ENCODE results near the gene COL23A1.

The COL23A1 gene

DNA sequence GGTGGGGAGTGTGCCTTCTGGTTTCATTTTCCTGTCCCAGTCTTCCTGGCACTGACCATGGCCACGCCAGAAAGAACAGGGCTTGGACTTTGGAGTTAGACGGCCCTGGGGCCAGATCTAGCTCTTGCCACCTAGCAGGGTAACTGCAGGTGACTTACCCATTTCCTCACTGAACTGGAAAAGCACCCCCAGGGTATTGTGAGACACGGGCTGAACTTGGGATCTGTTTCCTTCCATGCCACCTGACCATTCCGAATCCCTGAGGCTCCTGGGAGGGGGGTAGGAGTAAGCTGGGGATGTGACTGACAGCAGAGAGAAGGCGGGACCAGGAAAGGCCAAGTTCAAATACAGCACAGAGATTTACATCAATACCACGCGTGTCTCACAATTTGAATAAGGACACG, 376.4 kb downstream of the COL23A1 start:
- no peak for DNase-seq

DNA sequence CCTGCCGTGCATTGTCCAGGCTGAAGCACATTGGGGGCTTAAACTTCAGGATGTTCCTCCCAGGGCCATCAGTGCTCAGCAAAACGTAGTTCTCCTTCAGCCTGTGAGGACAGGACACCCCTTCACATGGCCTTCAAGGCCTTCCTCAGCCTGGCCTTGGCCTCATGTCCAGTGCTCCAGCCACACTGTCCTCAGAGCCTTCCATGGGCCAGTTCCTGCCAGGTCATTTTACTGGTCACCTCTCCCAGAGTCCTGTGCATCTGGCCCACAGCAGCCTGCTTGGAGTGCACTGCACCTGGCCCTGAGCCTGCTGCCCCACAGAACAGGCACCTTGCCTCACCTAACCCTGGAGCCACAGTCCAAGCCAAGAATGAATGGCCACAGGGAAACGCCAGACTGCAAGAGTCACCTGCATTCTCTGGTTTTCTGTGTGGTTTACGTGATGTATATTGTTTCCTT, 377.2 kb downstream of the COL23A1 start:
- no peak for DNase-seq

DNA sequence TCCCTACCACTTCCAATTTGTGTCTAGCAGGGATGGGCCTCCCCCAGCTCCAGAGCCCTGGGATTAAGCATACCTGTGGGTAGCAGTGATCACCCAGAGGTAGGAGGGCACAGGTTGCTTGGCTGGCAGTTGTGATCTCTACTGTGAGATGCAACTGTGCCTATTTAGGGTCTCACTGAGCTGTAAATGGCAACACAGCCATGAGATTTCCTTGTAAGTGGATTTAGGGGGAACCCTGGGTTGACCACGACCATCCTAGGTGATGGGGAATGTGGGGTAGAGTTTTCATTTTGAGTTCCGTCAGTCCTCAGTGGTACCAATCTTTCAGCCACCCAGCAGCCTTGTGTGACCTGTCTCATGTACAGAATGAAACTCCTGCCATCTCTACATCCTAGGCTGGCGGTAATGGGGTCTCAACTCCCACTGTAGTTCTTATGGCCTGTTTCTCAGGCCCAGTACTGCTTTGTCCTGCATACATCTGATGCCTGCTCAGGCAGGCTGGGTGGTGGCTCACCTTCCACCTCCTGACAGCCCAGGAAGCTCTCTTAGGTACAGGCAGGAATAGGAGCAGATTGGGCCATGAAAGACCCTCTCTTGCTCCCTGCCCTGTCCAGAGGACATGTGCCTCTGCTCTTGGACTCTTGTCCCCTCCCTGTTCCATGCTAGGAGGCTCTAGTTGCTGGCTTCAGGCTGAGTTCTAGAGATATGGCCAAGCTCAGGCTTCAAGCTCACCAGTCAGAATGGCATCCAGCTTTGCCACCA, 377.8 kb downstream of the COL23A1 start:
- no peak for DNase-seq

DNA sequence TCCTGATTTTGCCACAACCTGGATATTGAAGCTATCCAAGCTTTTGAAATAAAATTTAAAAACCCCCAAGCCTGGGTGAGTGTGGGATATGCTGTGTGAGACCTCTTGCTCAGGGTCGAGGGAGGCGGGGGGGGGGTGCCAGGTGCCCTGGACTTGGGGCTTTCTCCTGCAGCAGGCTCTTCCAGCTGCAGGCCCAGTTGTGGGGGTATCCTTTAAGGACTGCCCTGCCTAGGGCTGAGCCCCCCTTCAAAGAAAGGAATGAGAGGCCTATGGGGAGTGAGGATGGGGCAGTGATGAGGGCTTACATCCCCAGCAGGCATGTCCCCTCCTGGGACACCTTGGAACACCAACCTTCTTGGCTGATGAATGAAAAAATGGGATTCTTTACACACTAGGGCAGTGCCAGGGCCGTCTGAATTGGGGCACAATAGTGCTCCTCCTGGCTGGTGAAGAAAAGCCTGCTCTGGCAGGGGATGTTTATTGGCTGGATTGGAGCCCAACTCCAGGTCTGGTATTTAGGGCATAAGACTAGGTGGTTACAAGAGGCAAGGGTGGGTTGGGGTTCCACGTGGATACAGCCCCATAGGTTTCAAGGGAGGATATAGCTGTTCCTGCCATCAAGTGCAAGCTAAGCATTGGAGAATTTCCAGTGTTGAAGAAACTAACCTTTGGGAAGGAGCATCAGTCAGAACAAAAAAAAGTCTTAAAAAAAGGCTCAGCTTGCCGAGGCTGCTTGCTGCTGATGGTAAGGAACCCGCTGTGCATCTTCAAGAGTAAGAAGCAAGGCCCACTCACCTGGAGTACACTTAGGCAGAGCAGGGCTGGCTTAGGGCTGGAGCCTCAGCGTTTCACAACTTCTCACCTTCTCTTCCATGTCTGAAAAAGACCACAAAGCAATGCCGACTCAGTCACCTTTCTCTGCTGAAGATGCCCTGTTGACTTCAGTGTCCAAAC, 378.8 kb downstream of the COL23A1 start:
- DNase-seq, result no peak

DNA sequence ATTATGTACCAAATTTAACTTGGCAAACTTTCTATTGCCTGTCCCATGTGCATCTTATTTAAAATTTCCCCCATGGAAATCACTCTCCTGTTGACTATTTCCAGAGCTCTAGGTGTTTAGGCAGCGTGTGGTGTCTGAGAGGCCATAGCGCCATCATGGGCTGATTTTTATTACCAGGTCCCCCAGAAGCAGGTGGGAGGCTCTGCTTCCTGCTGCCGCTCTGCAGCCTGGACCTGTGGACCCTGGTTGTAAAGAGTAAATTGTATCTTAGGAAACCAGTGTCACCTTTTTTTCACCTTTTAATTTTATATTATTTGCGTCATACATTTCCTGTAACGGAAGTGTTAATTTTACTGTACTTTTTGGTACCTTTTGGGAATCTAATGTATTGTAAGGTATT, 379.5 kb downstream of the COL23A1 start:
- DNase-seq, result no peak

DNA sequence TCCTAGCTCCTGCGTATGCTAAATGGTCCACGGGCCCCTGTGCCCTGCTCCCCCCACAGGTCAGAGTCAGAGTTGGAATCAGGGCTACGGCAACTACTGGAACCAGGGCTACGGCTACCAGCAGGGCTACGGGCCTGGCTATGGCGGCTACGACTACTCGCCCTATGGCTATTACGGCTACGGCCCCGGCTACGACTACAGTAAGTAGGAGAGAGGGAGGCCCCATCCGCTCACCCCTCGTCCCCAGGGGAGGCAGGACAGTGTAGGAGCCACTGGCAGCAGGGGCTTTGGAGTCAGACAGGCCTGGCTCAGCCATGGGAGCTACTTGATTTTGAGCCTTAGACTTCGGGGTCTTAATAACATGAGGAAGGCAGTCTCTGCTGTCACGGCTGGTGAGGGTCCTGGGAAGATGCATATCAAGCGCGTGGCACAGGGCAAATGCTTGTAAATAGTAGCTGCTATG, 380.1 kb downstream of the COL23A1 start:
- DNase-seq, result no peak

DNA sequence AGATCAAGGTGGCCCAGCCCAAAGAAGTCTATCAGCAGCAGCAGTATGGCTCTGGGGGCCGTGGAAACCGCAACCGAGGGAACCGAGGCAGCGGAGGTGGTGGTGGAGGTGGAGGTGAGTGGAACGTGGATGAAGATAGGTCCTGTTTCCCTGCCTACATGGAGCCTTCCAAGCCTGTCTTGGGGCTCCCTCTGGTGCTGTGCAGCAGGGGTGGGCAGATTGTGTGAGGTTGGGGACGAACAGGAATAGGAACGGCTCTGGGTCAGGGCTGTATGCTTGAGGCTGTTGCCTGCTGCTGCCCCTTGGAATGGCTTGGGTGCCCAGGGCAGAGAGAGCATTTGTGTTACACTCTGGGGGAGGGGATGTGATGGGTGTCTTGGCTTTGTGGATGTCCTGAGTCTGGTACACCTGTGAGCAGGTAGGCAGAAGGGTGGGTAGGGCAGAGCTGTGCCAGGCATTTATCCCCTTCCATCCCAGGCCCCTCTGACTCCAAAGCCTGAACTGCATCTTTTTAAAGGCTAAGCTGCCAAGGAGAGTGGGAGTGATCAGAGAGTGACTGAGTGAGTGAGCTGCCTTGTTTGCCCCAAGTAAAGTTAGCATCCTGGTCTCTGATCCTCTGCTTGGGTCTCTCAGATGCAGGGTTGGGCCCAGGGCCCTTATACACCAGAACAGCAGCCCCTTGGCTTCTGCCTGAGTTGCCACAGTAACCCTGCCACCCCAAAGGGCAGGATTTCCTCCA, 380.7 kb downstream of the COL23A1 start:
- no peak for DNase-seq

DNA sequence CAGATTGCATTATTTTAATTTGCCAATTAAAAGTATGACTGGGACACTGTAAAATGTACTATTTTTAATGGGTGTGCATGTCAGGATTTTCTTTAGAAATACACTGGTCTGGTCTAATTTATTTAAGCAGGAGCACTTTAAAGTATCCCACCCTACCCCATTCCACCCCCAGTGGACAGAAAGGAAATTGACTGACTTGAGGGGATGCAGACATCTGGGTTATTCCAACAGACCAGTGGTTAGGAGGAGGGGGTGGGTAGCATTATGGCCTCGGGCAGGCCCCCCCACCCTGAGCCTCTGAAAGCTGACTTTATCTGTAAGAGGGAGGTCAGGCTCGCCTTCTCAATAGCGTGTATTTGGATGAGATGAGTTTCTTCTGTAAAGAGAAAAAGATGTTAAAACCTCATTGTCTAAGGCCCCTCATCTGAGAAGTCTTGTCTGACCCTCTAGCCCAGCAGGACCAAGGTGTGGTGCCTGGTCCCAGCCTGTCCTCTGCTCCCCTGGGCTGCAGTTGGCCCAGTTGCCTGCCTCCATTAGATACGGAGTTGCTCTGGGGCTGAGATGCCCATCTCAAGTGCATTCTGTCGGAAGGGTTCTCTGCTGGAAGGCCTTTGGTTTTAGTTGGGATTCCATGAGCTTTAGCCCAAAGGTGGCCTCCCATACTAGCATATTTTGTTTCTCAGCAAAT, 381.5 kb downstream of the COL23A1 start:
- DNase-seq, result no peak

DNA sequence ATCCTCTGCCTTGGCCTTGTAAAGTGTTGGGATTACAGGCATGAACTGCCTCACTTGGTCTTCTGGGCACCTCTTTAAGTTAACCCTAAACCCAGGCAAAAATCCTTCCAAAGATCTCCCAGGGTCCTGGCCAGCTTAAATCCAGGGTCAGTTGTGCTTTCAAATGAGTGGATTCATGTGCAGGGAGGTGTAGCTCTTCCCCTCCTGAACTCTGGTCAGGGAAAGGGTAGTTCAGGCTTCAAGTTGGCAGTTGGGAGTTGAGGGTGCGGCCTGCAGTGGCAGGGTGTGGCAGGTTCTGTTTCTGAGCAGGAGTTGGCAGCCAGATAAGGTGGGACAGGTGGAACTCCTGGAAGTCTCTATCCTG, 382.3 kb downstream of the COL23A1 start:
- DNase-seq, result no peak

DNA sequence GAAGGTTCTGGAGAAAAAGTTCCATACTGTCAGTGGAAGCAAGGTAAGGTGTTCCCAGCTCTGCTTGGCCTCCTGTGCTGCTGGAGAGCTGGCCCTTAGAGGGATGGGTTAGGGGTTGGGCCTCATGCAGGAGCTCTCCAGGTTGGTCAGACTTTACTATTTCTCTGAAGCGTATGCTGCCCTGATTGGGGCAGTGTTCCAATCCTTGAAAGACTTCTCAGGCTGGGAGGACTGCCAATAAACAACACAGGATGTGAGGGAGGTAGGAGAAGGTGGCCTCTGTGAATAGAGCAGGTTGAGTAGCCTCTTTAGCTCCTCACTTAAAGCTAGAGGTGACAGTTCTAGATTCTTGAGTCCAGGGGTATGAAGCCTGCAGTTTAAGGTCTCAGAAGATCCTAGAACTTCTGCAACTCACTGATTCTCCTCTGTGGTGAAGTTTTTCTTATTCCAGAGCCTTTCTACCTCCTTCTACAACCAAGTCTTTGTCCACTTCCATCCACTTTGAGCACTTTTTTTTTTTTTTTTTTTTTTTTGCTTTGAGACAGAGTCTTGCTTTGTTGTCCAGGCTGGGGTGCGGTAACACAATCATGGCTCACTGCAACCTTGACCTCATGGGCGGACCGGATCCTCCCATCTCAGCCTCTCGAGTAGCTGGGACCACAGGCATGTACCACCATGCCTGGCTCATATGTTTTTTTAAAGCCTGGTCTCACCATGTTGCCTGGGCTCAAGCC, 382.8 kb downstream of the COL23A1 start:
- DNase-seq, result no peak

DNA sequence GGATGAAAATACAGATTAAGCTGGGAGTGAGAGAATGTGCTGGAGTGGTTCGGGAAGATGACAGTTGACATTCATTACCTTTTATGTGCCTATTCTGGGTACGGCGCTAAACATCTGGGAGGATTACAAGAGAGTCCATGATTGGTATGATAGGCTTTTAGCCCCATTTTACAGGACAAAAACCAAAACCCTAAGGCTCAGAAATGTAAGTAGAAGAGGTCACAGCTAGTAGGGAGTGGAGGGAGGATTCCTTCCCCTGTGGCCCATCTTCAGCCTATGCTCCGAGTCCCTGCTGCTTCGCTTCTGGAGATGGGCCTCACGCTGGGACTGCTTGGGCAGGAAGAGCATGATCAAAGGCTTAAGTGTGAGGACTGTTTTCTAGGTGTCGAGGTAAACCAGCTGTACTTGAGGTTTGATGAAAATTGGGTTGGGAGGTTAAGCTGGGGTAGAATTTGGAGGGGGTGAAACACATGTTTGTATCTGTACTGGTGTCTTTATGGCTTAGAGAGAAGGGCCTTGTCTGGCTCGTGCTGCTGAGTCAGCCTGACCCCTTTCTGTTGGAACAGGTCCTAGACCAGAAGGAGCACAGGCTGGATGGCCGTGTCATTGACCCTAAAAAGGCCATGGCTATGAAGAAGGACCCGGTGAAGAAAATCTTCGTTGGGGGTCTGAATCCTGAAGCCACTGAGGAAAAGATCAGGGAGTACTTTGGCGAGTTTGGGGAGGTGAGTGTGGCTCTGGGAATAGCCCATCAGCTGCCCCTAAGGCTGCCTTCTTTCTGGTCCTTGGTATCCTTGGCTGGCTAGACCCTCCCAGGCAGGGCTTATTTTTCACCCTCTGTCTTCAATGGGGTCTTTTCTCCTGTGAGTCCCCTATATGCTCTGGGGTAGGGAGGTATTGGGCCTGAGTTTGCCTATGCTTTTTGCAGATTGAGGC, 383.8 kb downstream of the COL23A1 start:
- no peak for DNase-seq

DNA sequence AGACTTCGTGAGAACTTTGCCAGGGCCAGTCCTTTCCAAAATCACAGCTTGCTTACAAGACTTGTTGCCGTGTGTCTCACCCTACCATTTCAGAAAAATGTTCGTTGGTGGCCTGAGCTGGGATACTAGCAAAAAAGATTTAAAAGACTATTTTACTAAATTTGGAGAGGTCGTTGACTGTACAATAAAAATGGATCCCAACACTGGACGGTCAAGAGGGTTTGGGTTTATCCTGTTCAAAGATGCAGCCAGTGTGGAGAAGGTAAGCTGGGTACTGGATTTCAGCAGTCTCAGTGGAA, 384.5 kb downstream of the COL23A1 start:
- no peak for DNase-seq

DNA sequence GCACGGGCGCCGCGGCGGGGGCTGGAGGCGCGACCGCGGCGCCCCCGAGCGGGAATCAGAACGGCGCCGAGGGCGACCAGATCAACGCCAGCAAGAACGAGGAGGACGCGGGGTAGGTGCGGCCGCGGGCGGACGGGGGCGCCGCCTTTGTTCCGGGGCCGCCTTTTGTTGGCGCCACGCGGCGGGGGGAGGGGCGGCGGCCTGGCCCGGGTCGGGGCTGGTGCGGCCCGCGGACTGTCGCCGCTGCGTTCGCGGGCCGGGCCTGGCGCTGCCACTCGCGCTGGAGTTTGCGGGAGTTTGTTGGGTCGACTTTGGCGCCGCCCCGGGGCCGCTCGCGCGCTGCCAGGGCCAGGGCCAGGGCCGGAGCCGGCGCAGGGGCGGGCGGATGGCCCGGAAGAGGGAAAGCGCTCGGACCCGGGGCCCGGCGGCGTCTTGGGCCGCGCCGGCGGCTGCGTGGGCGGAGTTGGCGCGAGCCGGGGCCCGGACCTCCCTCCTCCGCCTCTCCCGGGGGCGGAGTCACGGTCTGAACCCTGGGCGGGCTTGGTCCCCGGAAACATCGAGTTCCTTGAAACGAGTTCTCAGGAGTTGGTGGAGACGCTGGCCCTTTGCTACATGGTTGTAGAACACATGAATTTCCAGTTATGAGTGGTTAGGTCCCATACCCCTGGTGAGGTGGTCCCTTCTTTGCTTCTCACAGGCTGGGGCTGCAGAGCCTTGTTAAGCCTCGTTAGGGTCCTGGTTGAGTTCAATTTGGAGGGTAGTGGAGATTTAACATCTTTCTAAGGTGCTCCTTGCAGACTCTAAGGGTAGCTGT, 385.1 kb downstream of the COL23A1 start:
- peak; percentile 66 for DNase-seq

DNA sequence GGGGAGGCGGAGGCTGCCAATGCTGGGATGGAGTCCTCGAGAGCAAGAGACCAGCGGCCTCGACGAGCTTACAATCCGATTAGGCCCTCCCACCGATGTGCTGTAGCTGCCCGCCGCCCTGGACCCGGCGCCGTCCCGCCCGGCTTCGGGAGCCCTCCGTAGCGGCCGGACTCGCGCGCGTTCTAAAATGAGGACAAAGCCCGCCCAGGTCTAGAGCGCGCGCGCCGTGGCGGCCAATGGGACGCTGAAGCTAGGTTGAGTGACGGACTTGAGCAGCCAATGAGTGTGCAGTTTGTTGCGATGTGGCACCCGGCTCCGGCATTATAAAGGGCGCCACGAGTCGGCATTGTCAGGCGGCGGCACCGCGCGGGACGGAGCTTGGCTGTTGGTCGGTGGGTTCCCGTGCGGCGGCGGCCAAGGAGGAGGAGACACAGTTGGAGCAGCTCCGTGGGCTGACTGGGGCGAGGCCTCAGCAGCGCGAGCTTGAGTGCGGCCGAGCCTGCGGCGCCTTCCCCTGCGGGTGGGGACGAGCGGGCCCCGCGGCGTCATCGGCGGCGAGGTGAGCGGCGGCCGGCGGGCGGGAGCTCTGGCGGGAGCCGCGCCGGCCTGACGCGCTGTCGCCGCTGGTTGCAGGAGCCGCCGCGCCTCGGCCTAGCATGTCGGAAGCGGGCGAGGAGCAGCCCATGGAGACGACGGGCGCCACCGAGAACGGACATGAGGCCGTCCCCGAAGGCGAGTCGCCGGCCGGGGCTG, 385.8 kb downstream of the COL23A1 start, which contains the start of gene HNRNPAB:
Gene HNRNPAB (plus strand): TSS at position 352 of the 753 bp plus-strand sequence. CDS start 305 bp downstream, at position 657.
- DNase-seq, result peak; percentile 90

DNA sequence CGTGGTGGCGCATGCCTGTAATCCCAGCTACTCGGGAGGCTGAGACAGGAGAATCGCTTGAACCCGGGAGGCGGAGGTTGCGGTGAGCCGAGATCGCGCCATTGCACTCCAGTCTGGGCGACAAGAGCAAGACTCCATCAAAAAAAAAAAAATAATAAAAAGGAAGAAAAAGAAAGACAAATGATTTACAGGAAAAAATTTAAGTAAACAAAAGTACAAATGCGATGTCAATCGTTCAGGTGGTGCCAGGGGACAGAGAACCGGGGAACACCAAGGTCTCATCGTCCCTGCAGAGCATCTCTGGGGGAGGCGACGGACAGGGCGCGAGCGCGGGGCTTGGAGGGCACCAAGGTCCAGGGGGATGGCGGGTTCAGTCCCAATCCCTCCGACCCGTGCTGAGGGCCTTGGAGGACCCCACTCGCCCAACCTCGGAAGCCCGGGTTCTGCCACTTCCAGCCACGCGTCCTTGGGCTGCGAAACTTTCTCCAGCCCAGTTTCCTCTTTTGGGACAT, 386.5 kb downstream of the COL23A1 start:
- DNase-seq, result no peak

DNA sequence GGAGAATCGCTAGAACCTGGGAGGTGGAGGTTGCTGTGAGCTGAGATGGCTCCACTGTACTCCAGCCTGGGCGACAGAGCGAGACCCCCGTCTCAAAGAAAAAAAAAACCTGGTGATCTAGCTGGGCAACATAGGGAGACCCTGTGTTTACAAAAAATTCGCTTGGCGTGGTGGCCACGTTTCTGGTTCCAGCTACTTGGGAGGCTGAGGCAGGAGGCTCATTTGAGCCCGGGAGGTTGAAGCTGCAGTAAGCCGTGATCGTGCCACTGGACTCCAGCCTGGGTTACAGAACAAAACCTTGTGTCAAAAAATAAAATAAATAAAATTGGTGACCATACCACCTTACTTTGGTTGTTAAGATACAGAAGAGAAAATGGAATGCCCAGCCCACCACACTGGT, 387.7 kb downstream of the COL23A1 start:
- DNase-seq, result no peak

DNA sequence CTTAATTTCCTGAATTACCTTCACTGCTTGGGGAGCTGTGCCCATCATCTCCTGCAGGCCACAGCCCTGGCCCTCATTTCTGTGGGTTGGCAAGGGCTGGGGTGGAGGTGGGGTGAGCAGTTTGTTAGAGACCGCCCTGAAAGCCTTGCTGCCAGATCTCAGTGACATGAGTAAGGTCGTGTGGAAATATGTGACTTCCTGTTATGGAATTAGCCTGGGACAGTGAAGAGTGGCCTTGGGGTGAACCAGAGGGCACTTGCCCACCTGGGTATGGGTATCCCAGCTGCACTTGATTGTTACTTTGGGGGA, 388.3 kb downstream of the COL23A1 start:
- peak; percentile 85 for DNase-seq

DNA sequence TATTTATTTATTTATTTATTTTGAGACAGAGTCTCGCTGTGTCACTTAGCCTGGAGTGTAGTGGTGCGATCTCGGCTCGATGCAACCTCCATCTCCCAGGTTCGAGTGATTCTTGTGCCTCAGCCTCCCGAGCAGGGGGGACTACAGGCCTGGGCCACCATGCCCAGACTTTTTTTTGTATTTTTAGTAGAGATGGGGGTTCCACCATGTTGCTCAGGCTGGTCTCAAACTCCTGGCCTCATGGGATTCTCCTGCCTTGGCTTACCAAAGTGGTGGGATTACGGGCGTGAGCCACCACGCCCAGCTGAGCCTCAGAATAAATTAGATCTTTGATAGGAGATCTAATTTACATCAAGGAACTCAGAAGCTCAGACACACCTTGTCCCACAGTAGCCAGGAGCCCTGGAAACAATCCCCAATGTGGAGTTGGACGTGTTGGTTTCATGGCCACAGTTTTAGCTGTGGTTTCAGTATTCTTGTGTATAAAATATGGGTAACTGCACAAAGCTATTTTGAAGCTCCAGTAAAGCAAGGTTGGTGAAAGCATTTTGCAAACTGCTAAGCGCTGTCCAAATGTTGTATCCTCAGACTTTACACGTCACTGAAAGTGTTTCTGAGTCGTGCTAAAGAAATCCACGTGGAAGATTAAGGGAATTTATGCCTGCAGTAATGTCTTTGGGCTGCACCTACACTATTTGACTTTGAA, 388.8 kb downstream of the COL23A1 start:
- no peak for DNase-seq
